NCI-H82 treated with DMSO at 0.1 percent for 48 hours (cell line): ENCODE measurements around the gene CLPTM1L.
"Not testable (repeated sequence)": the region's sequence is repeated elsewhere in the genome, so short reads cannot be mapped to it uniquely, and the experiment has no call there.

ENCODE experiments used
- DNase-seq: peaks from one replicate; lab custom pipeline; 2025; ENCODE audit not compliant: unreplicated experiment; lab: John Stamatoyannopoulos, UW

The CLPTM1L gene

GRCh38 chr5:1293416-1294205 is 51.3 kb downstream of the CLPTM1L start:
- DNase-seq: no peak

GRCh38 chr5:1292846-1293415 is 52.0 kb downstream of the CLPTM1L start:
- DNase-seq: no peak

GRCh38 chr5:1292139-1292538 is 52.8 kb downstream of the CLPTM1L start:
- peak; percentile 0 for DNase-seq

- no peak for DNase-seq
Observed at GRCh38 chr5:1291611-1292080, 53.3 kb downstream of the CLPTM1L start.

- not testable (repeated sequence) for DNase-seq
Observed at GRCh38 chr5:1290956-1291355, 53.9 kb downstream of the CLPTM1L start.

GRCh38 chr5:1289559-1289958 is 55.3 kb downstream of the CLPTM1L start:
- not testable (repeated sequence) for DNase-seq

- no peak for DNase-seq
Observed at GRCh38 chr5:1288439-1289335, 56.2 kb downstream of the CLPTM1L start.

GRCh38 chr5:1285883-1286291 is 59.0 kb downstream of the CLPTM1L start:
- DNase-seq: no peak

GRCh38 chr5:1285141-1285540 is 59.8 kb downstream of the CLPTM1L start:
- no peak for DNase-seq

- not testable (repeated sequence) for DNase-seq
Observed at GRCh38 chr5:1284336-1284970, 60.4 kb downstream of the CLPTM1L start.

GRCh38 chr5:1283729-1284041 is 61.2 kb downstream of the CLPTM1L start:
- DNase-seq: not testable (repeated sequence)

GRCh38 chr5:1282993-1283728 is 61.7 kb downstream of the CLPTM1L start:
- not testable (repeated sequence) for DNase-seq

GRCh38 chr5:1282131-1282992 is 62.5 kb downstream of the CLPTM1L start:
- DNase-seq: no peak

- DNase-seq: no peak
Observed at GRCh38 chr5:1281038-1281882, 63.6 kb downstream of the CLPTM1L start.

- DNase-seq: no peak
Observed at GRCh38 chr5:1280177-1281037, 64.5 kb downstream of the CLPTM1L start.

- DNase-seq: no peak
Observed at GRCh38 chr5:1279443-1280151, 65.3 kb downstream of the CLPTM1L start.
